GF-D8 (cell line): ENCODE data around the gene PYGB.
A peak's percentile ranks its signal among the peaks of the same experiment; 100 is the strongest.
"Not testable (repeated sequence)": the region's sequence is repeated elsewhere in the genome, so short reads cannot be mapped to it uniquely, and the experiment has no call there.

Source experiments
- DNase-seq: peaks from one replicate; lab custom pipeline; 2025; lab: John Stamatoyannopoulos, UW

Gene PYGB

DNA sequence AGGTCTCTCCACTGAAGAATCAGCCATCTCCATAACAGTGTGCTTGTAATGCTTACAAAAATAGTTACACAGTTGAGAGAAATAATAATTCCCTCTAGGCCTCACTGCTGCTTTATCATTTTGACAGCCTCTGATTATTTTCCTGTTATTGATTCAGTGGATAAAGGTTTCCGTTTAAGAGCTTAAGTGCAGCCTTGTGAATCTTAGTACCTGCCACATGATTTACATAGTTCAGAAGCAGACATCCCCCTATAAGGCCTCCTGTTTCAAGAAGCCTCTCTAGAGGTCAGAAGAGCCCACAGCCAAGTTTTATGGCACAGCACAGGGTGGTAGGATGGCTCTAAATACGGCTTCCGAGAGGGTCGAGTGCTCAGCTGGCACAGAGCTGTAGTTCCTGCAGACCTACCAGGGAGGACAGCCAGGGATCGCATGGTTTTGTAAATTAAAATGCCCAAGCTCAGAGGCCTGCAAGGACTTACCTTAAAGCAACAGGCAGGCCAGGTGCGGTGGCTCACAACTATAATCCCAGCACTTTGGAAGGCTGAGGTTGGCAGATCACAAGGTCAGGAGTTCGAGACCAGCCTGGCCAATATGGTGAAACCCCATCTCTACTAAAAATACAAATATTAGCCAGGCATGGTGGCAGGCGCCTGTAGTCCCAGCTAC, 17.6 kb upstream of the PYGB start:
- DNase-seq: no peak

GRCh38 chr20:25233016-25233772, 14.7 kb upstream of the PYGB start:
- no peak for DNase-seq

- DNase-seq: not testable (repeated sequence)
These were observed 13.7 kb upstream of the PYGB start for GRCh38 chr20:25234009-25234849.

DNA sequence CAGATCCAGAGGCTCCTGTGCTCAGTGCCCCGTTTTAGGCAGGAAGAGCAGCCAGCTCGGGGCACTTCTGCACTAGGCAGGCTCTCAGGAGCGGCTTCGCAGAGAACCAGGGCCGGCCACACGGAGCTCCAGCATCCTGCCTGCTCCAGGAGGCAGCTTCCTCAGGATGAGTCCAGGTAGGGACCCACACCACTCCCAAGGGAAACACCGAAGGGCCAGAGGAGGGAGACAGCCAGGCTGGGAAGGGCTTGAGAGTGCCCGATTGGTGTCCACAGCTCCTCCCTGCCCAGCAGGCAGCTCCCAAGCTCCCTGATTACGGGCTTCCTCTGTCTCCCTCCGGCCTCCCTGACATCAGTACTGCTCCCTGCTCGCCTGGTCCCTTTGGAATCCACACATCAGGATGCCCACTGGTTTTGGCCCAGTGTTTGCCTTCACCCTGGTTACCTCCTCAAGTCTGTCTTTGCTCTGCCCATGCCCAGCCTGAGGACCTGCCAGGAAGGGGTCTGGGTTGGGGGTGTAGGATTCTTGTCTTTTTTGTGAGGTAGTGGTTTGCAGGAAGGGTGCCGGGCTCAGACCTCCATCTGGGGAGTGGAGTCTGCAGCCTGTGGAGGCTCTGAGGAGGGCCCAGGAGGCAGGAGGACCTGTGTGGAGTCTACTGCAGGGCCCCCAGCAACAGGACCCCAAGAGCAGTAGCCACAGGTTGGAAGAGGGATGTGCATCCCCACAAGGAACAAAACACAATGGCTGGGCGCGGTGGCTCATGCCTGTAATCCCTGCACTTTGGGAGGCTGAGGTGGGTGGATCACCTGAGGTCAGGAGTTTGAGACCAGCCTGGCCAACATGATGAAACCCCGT, 11.2 kb upstream of the PYGB start:
- DNase-seq: no peak

DNA sequence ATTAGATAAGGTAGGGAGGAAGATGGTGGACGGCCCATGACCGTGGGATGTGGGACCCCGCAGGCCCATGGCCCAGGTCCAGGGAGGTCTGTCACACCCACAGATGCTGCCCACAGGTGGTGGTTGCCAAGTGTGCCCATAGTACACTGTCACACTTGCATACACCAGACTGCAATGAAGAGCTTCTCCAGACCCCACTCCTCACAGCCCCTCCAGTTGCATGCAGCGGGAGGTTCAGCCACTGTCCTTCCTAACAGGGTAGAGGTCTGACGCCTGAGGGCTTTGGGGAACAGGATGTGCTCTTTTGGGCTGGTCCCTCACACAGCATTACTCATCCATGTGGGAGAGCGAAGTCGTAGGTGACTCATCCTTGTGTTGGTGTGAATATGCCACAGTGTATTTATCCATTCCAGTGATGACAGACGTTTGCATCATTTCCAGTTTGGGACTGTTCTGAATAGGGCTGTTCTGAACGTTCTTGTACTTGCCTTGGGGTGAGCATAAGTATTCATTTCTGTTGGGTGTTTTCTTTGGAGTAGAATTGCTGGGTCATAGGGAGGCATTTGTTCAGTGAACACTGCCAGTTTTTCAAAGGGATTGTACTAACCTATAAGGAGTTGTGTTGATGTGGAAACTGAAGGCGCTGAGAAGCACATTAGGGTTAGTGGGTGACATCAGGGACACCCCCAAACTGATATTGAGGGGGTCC, 10.1 kb upstream of the PYGB start:
- DNase-seq: no peak

- DNase-seq: no peak
These were observed 9.4 kb upstream of the PYGB start for GRCh38 chr20:25238319-25239037.

DNA sequence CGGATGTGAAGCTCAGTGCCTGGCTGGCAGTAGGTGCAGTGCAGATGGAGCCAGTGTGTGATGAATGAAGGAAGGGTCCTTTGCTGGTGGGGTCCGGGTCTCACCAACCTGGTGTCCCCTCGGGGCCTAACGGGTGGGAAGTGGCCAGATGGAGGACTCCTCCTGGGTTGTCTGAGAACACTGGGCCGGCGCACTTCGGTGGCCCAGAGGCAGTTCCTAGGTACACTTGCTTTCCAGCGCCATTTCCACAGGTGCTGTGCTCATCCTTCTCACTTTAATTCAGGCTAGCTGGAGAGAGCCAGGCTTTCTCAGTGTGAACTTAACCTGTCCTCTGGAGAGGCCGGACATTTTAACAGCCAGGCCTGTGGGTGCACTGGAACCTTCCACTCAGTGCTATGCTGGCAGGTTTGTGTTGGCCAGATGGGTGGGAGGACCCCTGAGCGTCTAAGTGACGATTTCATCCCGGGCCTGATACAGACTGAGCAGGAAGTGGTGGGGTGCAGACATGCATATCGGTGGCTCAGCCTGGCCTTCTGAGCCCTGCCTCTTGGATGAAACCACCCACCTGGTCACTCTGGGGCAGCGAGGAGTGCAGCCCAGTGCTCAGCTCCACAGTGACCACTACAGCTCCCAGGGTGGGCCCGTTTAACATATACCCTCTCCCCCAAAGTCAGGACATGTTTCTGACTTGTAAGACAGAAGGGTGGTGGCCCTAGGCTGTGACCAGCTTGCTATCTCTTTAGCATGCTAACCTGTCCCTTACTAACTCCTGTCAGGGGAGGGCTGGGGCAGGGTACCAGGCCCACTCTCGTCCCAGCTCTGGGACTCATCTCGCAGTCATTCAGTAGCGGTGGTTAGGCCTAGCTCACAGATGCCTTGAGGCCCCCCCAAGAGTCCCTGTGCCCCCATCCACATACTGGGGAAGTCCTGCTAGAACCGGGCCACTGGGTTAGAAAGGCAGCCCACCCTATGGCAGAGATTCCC, 8.2 kb upstream of the PYGB start:
- no peak for DNase-seq

GRCh38 chr20:25240851-25241658, 6.8 kb upstream of the PYGB start:
- not testable (repeated sequence) for DNase-seq

GRCh38 chr20:25241659-25241955, 6.3 kb upstream of the PYGB start:
- not testable (repeated sequence) for DNase-seq

DNA sequence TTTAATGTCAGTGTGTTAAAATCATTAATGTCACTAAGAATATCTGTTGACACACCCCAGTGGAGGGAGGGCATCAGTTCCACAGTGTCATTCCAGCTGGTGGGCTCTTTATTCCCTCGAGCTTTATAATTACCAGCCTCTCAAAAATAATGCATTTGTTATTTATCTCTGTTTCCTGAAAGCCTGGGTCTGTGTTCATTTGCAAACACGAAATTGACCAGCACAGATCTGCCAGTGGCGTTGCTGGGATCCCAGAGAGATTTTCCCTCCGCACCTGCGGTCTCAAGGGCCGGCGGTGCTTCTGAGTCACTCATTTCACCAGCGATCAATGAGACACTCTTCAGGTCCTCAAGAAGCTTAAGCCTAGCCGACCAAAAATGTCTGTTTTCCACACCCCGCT, 5.7 kb upstream of the PYGB start:
- no peak for DNase-seq

DNA sequence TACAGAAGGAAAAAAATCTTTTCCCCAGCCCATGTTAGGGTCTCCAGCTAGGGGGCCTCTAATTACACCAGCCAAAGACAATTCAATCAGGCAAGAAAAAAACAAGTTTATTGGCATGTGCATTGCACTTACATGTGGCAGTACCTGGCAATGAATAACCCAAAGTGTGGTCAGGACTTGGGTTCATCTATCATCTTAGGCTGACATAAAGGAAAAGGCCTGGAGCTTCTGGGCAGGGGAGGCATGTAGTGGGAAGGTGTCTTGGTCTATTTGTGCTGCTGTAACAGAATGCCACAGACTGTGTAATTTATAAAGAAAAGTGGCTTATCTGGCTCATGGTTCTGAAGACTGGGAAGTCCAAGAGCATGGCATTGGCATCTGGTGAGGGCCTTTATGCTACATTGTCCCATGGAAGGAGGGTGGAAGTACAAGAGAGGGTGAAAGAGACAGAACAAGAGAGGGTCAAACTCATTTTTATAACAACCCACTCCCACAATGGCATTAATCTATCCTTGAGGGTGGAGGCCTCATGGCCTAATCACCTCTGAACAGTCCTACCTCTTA, 4.4 kb upstream of the PYGB start:
- no peak for DNase-seq

- no peak for DNase-seq
These were observed 2.9 kb upstream of the PYGB start for GRCh38 chr20:25244976-25245375.

DNA sequence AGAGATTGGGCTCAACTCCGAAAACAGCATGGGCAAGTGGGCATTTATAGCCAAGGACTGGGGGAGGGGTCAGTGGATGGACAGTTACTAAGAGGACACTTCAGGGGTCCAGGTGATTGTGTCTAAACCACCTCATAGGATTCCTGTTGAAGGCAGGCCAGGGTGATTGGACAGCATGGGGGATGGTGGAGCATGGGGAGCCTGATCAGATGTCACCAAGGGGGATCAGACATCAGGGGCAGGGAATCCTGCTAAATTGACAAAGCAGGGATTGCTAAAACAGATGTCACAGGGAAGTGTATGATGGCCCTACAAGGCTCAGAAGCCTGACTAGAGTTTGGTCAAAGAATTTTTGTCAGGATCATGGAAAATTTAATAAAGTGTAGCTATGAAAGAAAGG, 2.4 kb upstream of the PYGB start:
- no peak for DNase-seq

GRCh38 chr20:25246182-25246999, 1.5 kb upstream of the PYGB start:
- peak; percentile 4 for DNase-seq

- peak; percentile 4 for DNase-seq
These were observed 826 bp upstream of the PYGB start for GRCh38 chr20:25247000-25247517.

GRCh38 chr20:25247518-25247955, 348 bp upstream of the PYGB start:
- no peak for DNase-seq

DNA sequence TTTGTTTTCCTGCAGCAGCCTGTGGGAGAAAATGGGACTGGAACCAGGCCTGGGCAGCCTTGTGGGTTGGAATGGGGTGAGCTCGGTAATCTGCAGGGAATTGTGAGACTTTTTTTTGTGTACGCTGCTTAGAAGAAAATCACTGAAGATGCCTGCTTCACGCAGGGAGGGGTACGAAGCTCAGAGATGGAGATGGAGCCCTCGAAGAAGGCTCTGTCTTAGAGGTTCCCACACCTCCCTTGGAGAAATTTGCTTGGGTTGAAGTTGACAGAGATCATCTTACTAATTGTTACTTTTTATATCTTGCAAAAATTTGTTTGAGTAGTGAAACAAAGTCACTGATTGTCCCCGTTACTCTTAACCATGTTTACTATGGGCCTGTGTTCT, 894 bp downstream of the PYGB start:
- DNase-seq: no peak
